ENCODE results near the gene PYY.
A peak's percentile ranks its signal among the peaks of the same experiment; 100 is the strongest.
"Not testable (repeated sequence)": the region's sequence is repeated elsewhere in the genome, so short reads cannot be mapped to it uniquely, and the experiment has no call there.

Gene PYY

DNA sequence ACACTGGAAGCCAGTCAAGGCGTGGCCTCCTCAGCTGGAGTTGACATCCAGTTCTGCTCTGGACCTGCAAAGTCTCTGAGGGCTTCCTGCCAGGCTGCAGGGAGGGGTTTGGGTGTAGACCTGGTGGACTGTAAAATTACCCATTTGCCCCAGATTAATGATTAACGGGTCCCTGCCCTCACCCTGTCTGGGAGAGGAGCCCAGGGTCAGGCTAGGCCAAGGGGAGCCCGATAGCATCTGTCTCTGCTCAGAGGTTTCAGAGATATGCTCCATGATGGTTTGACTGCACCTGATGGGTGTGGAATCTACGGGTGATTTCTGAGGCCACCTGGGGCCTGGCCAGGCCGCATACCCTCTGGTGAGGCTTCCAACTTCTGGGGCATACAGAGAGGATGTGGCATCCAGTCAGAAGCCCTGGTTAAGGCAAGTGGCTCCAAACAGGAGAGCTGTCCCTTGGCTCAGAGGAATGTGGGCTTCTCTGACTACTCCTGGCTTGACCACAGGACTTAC lies 22.6 kb downstream of the PYY start:
- peaks cover 4% of the 10 kb centered on the region for H3K9me3 ChIP-seq (ENCODE audit: severe bottlenecking)
- H3K27ac ChIP-seq = no peak overlapping the region
- DNase-seq = no peak
- no peaks in the 10 kb centered on the region for H3K36me3 ChIP-seq
- H3K4me3 ChIP-seq (ENCODE audit: low read depth, low read length) = no peak overlapping the region
- H3K27me3 ChIP-seq (ENCODE audit: insufficient read depth, low read depth, severe bottlenecking) = peaks cover 20% of the 10 kb centered on the region
- TF ChIP-seq, protein P1, sequence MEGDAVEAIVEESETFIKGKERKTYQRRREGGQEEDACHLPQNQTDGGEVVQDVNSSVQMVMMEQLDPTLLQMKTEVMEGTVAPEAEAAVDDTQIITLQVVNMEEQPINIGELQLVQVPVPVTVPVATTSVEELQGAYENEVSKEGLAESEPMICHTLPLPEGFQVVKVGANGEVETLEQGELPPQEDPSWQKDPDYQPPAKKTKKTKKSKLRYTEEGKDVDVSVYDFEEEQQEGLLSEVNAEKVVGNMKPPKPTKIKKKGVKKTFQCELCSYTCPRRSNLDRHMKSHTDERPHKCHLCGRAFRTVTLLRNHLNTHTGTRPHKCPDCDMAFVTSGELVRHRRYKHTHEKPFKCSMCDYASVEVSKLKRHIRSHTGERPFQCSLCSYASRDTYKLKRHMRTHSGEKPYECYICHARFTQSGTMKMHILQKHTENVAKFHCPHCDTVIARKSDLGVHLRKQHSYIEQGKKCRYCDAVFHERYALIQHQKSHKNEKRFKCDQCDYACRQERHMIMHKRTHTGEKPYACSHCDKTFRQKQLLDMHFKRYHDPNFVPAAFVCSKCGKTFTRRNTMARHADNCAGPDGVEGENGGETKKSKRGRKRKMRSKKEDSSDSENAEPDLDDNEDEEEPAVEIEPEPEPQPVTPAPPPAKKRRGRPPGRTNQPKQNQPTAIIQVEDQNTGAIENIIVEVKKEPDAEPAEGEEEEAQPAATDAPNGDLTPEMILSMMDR (IDR thresholded peaks at IDR 0.05; ENCODE audit: low read depth, low read length) = no peak

DNA sequence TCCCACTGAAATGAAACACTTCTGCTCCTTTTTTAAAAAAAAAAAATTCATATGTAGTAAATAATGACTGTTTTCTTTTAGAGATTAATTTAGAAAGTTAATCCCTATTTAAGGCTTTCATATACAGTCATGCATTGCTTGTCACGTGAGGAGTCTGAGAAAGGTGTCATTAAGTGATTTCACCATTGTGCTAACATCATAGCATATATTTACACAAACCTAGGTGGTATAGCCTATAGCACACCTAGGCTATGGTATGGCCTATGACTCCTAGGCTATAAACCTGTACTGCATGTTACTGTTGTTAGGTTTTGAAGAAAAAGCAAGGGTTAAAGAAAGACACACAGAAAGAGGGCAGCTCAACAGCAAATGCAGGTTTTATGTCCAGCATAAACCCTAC lies 25.1 kb downstream of the PYY start:
- Histone ChIP-seq H3K27me3 (ENCODE audit: insufficient read depth, low read depth, severe bottlenecking) (peaks cover 41% of the 10 kb centered on the region), H3K9me3 (ENCODE audit: severe bottlenecking) (peaks cover 19% of the 10 kb centered on the region), H3K27ac (no peak overlapping the region), H3K36me3 (no peaks in the 10 kb centered on the region), H3K4me3 (ENCODE audit: low read depth, low read length) (no peak overlapping the region)
- TF ChIP-seq, protein P1 (IDR thresholded peaks at IDR 0.05; ENCODE audit: low read depth, low read length) = no peak
- no peak for DNase-seq

DNA sequence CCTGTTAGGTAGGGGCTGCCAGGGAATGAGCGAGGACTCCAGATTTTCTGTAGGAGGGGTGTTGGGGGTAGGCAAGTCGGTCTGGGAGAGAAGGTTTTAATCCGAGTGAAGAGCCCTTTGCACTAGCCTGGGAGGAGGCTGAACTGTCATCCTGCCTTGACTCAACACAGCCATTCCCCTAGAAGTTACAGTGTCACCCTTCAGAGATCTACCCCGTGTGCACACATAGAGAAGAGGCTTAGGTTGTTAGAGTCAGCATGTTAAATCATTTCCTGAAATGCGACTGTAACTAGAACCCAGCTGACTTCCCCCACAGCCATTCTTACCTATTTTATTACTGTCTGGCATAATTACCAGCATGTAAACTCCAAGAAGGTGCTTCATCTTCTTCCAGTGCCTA lies 25.8 kb downstream of the PYY start:
- not testable (repeated sequence) for H3K27ac ChIP-seq, DNase-seq, H3K36me3 ChIP-seq
- Histone ChIP-seq H3K9me3 (ENCODE audit: severe bottlenecking) (peaks cover 19% of the 10 kb centered on the region), H3K4me3 (ENCODE audit: low read depth, low read length) (peak overlapping the region; percentile 43), H3K27me3 (ENCODE audit: insufficient read depth, low read depth, severe bottlenecking) (peaks cover 41% of the 10 kb centered on the region)

DNA sequence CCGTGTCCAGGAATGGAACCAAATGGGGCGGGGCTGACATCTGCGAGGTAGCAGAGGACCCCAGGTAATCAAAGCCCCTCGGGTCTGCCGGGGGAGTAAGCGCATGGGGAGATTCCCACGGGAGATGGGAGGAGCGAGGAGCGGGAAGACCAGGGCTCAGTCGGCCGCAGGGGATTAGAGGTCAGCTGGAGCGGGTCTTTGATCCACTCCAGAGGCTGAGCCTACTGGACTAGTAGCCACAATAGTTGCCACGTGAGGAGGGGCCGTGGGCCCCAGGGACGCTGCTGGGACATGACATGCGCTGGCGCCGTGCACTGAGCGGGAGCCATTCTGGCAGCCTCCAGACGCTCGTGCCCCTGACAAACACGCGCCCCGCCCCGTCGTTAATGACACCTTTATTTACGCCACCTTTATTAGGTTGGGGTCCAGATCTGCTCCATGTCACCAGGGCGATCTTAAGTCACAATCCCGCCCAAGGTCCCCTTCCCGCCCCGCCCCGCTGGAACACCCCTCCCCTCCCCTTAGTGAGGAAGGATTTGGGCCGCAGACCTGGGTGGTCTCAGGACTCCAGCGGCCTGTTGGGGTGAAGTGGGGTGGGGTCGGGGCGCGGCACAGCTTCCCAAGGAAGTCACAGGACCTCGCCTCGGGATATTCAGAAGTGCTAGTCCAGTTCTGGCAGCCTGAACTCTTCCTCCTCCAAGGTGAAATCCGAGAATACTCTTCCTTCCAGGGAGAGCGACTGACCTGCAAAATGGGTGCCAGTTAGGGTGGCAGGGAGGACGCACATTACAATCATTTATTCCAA lies 26.5 kb downstream of the PYY start:
- Histone ChIP-seq H3K4me3 (ENCODE audit: low read depth, low read length) (peak overlapping the region; percentile 43), H3K36me3 (no peaks in the 10 kb centered on the region), H3K27me3 (ENCODE audit: insufficient read depth, low read depth, severe bottlenecking) (peaks cover 41% of the 10 kb centered on the region), H3K27ac (no peak overlapping the region), H3K9me3 (ENCODE audit: severe bottlenecking) (peaks cover 18% of the 10 kb centered on the region)
- TF ChIP-seq, protein P1 (IDR thresholded peaks at IDR 0.05; ENCODE audit: low read depth, low read length) = no peak
- peak; percentile 63 for DNase-seq

DNA sequence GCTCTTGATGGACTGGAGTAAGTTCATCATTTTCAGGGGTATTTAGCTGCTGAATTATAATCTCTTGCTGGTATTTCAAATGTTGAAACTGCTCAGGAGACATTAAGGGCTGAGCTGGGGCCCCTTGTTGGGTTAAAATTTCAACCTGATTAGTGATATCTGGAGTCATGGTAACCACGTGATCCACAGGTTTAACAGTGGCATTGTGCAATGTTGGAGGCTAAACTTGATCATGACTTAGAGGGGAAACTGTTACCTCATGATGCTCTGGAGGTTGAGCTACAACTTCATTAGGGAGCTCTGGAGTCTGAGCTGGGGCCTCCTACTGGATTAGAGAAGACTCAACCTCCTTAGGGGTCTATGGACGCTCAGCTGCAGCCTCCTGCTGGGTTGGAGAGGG lies 29.2 kb downstream of the PYY start:
- H3K9me3 ChIP-seq (ENCODE audit: severe bottlenecking) = peaks cover 17% of the 10 kb centered on the region
- H3K27me3 ChIP-seq (ENCODE audit: insufficient read depth, low read depth, severe bottlenecking) = peaks cover 63% of the 10 kb centered on the region
- TF ChIP-seq, protein P1 (IDR thresholded peaks at IDR 0.05; ENCODE audit: low read depth, low read length) = no peak

DNA sequence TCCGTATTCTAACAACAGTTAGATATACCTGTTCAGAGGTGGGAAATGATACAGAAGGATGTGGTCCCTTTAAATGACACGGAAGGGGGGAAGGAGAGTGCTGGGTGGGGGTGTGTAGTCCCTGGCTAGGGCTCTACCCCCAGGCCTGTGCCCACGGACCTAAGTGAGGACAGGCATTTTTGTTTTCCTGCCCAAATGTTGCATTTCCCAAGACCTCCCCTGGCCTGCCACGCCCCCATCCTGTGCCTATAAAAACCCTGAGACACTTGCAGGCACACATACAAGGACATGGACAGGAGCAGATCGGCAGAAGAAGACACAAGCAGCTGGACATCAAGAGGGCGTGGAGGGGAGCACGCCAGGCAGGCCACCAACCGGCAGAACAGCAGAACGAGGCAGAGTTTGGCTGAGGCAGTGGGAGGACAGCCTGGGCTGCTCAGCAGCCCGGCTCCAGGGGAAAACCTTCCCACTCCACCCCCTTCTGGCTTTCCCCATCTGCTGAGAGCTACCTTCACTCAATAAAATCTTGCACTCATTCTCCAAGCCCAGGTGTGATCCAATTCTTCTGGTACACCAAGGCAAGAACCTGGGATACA lies 33.1 kb downstream of the PYY start:
- no peak overlapping the region for H3K4me3 ChIP-seq (ENCODE audit: low read depth, low read length)
- H3K27ac ChIP-seq = no peak overlapping the region
- peaks cover 11% of the 10 kb centered on the region for H3K9me3 ChIP-seq (ENCODE audit: severe bottlenecking)
- DNase-seq = no peak
- TF ChIP-seq, protein P1 (IDR thresholded peaks at IDR 0.05; ENCODE audit: low read depth, low read length) = no peak
- no peaks in the 10 kb centered on the region for H3K36me3 ChIP-seq
- H3K27me3 ChIP-seq (ENCODE audit: insufficient read depth, low read depth, severe bottlenecking) = peaks cover 73% of the 10 kb centered on the region

More for the DNA sequence above, 29.2 kb downstream of the PYY start:
- no peak overlapping the region for H3K27ac ChIP-seq
- no peaks in the 10 kb centered on the region for H3K36me3 ChIP-seq
- DNase-seq = no peak
- no peak overlapping the region for H3K4me3 ChIP-seq (ENCODE audit: low read depth, low read length)
